Large intestine (tissue), 3 donors: ENCODE data around the gene OR51E1. TPM values are rescaled to one million over a fixed set of nuclear protein-coding genes. Genes with fewer than 3 reads are reported as not detected.

Experiments
- DNase-seq, 2 donors: peaks; one replicate each; pipeline versions ENCODE4 v3.0.0 to v3.0.0-alpha.2; 2013
- H3K27ac ChIP-seq: one replicate; pipeline ENCODE4 v1.5.1; 2013; ENCODE audit warnings: low read length
- H3K27me3 ChIP-seq: 2 replicates; pipeline ENCODE4 v1.6.1; 2013; ENCODE audit warnings: low read length; ENCODE audit not compliant: control insufficient read depth, insufficient read depth
- H3K36me3 ChIP-seq: 2 replicates; pipeline ENCODE4 v1.6.1; 2013; ENCODE audit warnings: low read length; ENCODE audit not compliant: control insufficient read depth, insufficient read depth
- H3K4me1 ChIP-seq: one replicate; pipeline ENCODE4 v1.6.1; 2013; ENCODE audit warnings: low read length; ENCODE audit not compliant: control insufficient read depth, insufficient read depth
- H3K4me3 ChIP-seq: one replicate; pipeline ENCODE4 v1.5.1; 2013; ENCODE audit warnings: low read length
- H3K9me3 ChIP-seq: one replicate; pipeline ENCODE4 v1.6.1; 2013; ENCODE audit warnings: mild to moderate bottlenecking, low read depth, low read length, moderate library complexity; ENCODE audit not compliant: control insufficient read depth
- WGBS: methylation state at CpG from one replicate; pipeline ENCODE4 v1.1.5; 2013; ENCODE audit warnings: low lambda C conversion rate; ENCODE audit not compliant: insufficient coverage; 5-methylcytosine and 5-hydroxymethylcytosine counted together
- polyA plus RNA-seq: library from polyadenylated mRNA; unstranded; fragments of 120-200 nt; gene quantifications from one replicate; pipeline ENCODE4 v1.2.1, GENCODE V29; 2013

The OR51E1 gene
- polyA plus RNA-seq, 1 donor = 3.0 TPM

- H3K4me1 ChIP-seq = no peaks in the 10 kb centered on the region
- no peak for DNase-seq
- no peaks in the 10 kb centered on the region for H3K36me3 ChIP-seq
- no peaks in the 10 kb centered on the region for H3K27me3 ChIP-seq
- no peak overlapping the region for H3K27ac ChIP-seq
- 60% methylated on average over 1 of the region's 2 CpGs for WGBS
- no peaks in the 10 kb centered on the region for H3K9me3 ChIP-seq
- no peak overlapping the region for H3K4me3 ChIP-seq
Measured at GRCh38 chr11:4677948-4678347, 34.2 kb downstream of the OR51E1 start.

GRCh38 chr11:4680341-4680740, 36.6 kb downstream of the OR51E1 start:
- Histone ChIP-seq H3K27ac (no peak overlapping the region), H3K4me3 (no peak overlapping the region), H3K9me3 (no peaks in the 10 kb centered on the region), H3K36me3 (no peaks in the 10 kb centered on the region), H3K27me3 (no peaks in the 10 kb centered on the region), H3K4me1 (no peaks in the 10 kb centered on the region)
- DNase-seq = peak in 1 of 2 donors; percentile 16
- WGBS = 67% methylated on average over 1 of the region's 3 CpGs

- no peak for DNase-seq
- no peaks in the 10 kb centered on the region for H3K27me3 ChIP-seq
- WGBS = 89% methylated on average over 2 of the region's 2 CpGs
Measured at GRCh38 chr11:4682623-4683419, 39.0 kb downstream of the OR51E1 start.

GRCh38 chr11:4684631-4685285, 41.0 kb downstream of the OR51E1 start:
- DNase-seq = no peak
- H3K27ac ChIP-seq = no peak overlapping the region
- no peaks in the 10 kb centered on the region for H3K9me3 ChIP-seq
- no peaks in the 10 kb centered on the region for H3K36me3 ChIP-seq
- H3K27me3 ChIP-seq = no peaks in the 10 kb centered on the region
- H3K4me3 ChIP-seq = no peak overlapping the region
- WGBS = no CpG with 5 or more reads among the region's 3 CpGs
- H3K4me1 ChIP-seq = no peaks in the 10 kb centered on the region

More at GRCh38 chr11:4682623-4683419, 39.0 kb downstream of the OR51E1 start:
- Histone ChIP-seq H3K4me1 (no peaks in the 10 kb centered on the region), H3K9me3 (no peaks in the 10 kb centered on the region), H3K36me3 (no peaks in the 10 kb centered on the region), H3K27ac (no peak overlapping the region), H3K4me3 (no peak overlapping the region)

GRCh38 chr11:4695442-4695841, 51.7 kb downstream of the OR51E1 start:
- no CpG with 5 or more reads among the region's 1 CpG for WGBS
- no peak overlapping the region for H3K4me3 ChIP-seq
- DNase-seq = no peak
- no peaks in the 10 kb centered on the region for H3K9me3 ChIP-seq
- H3K36me3 ChIP-seq = no peaks in the 10 kb centered on the region
- no peaks in the 10 kb centered on the region for H3K27me3 ChIP-seq
- no peak overlapping the region for H3K27ac ChIP-seq
- no peaks in the 10 kb centered on the region for H3K4me1 ChIP-seq

GRCh38 chr11:4697585-4697984, 53.8 kb downstream of the OR51E1 start, which contains the start of gene OR51E2:
TSS of gene OR51E2 (minus strand) at chr11:4697853. CDS start at chr11:4682711, 15,142 bp downstream.
- no peaks in the 10 kb centered on the region for H3K36me3 ChIP-seq
- H3K9me3 ChIP-seq = no peaks in the 10 kb centered on the region
- no peak for DNase-seq
- no peaks in the 10 kb centered on the region for H3K4me1 ChIP-seq
- no peak within 1 kb of the TSS for H3K4me3 ChIP-seq
- no peak within 1 kb of the TSS for H3K27ac ChIP-seq
- 100% methylated on average over 1 of the region's 3 CpGs for WGBS
- H3K27me3 ChIP-seq = no peaks in the 10 kb centered on the region

GRCh38 chr11:4699697-4700435, 56.1 kb downstream of the OR51E1 start:
- WGBS = 100% methylated on average over 1 of the region's 3 CpGs
- H3K27me3 ChIP-seq = no peaks in the 10 kb centered on the region
- H3K9me3 ChIP-seq = no peaks in the 10 kb centered on the region
- no peak for DNase-seq
- no peaks in the 10 kb centered on the region for H3K36me3 ChIP-seq
- H3K27ac ChIP-seq = no peak overlapping the region
- no peaks in the 10 kb centered on the region for H3K4me1 ChIP-seq
- H3K4me3 ChIP-seq = no peak overlapping the region

GRCh38 chr11:4700436-4700820, 56.6 kb downstream of the OR51E1 start:
- WGBS = no CpG with 5 or more reads among the region's 1 CpG
- DNase-seq = no peak
- no peaks in the 10 kb centered on the region for H3K9me3 ChIP-seq
- no peak overlapping the region for H3K4me3 ChIP-seq
- no peaks in the 10 kb centered on the region for H3K4me1 ChIP-seq
- no peaks in the 10 kb centered on the region for H3K27me3 ChIP-seq
- H3K27ac ChIP-seq = no peak overlapping the region
- no peaks in the 10 kb centered on the region for H3K36me3 ChIP-seq

- DNase-seq = peak in 1 of 2 donors; percentile 15
- H3K27ac ChIP-seq = no peak within 1 kb of the TSS
- WGBS = no CpG with 5 or more reads among the region's 5 CpGs
- no peaks in the 10 kb centered on the region for H3K36me3 ChIP-seq
- H3K4me3 ChIP-seq = no peak within 1 kb of the TSS
- H3K4me1 ChIP-seq = no peaks in the 10 kb centered on the region
- H3K27me3 ChIP-seq = no peaks in the 10 kb centered on the region
- H3K9me3 ChIP-seq = no peaks in the 10 kb centered on the region
Measured at GRCh38 chr11:4704054-4704789, 60.4 kb downstream of the OR51E1 start, which contains the start of gene MMP26. TSS of gene MMP26 (plus strand) at chr11:4704784.
